Upper lobe of left lung (tissue), 6 donors: ENCODE measurements around the gene CCDC33. TPM values are rescaled to one million over a fixed set of nuclear protein-coding genes. Genes with fewer than 3 reads are reported as not detected.

Source experiments
- ATAC-seq, 2 donors: fragments of 200-7000 bp; cut with Tn5 transposase; one replicate each; pipeline ENCODE4 v1.9.1; 2022; ENCODE audit warnings: mild to moderate bottlenecking in 2 of 2, moderate library complexity in 2 of 2; ENCODE audit not compliant: low FRiP score in 2 of 2
- DNase-seq, 2 donors: peaks; one replicate each; pipeline ENCODE4 v3.0.0-alpha.2; 2019 to 2020
- H3K27ac ChIP-seq, 4 donors: fragments of 200-600 bp; sonication (generic); one replicate each; pipeline ENCODE4 v1.5.1; 2016 to 2019
- H3K27me3 ChIP-seq, 4 donors: fragments of 200-600 bp; sonication (generic); one replicate each; pipeline ENCODE4 v1.5.1; 2017 to 2019
- H3K36me3 ChIP-seq, 4 donors: fragments of 200-600 bp; sonication (generic); one replicate each; pipeline ENCODE4 v1.5.1; 2016 to 2019
- H3K4me1 ChIP-seq, 4 donors: fragments of 200-600 bp; sonication (generic); one replicate each; pipeline ENCODE4 v1.5.1; 2018 to 2019
- H3K4me3 ChIP-seq, 4 donors: fragments of 200-600 bp; sonication (generic); one replicate each; pipeline ENCODE4 v1.5.1; 2017 to 2019; ENCODE audit warnings: mild to moderate bottlenecking in 2 of 4, moderate library complexity in 1 of 4
- H3K9me3 ChIP-seq, 4 donors: fragments of 200-600 bp; sonication (generic); one replicate each; pipeline ENCODE4 v1.5.1; 2018 to 2019
- EP300 ChIP-seq, 4 donors: sonication (generic); formaldehyde crosslinking; IDR thresholded peaks; one replicate each; pipeline ENCODE4 v1.5.1; 2017; ENCODE audit warnings: antibody characterized with exemption in 4 of 4, control low read depth in 2 of 4
- POLR2A ChIP-seq, 4 donors: fragments of 450-650 bp; IDR thresholded peaks; one replicate each; pipeline ENCODE4 v1.5.1; 2016 to 2017; ENCODE audit warnings: antibody characterized with exemption in 4 of 4, mild to moderate bottlenecking in 2 of 4
- POLR2AphosphoS5 ChIP-seq, 2 donors: sonication (generic); formaldehyde crosslinking; IDR thresholded peaks; one replicate each; pipeline ENCODE4 v1.5.1; 2017; ENCODE audit warnings: antibody characterized with exemption in 2 of 2
- WGBS, 2 donors: methylation state at CpG; one replicate each; pipeline ENCODE4 v1.1.5; 2017 to 2018; 5-methylcytosine and 5-hydroxymethylcytosine counted together
- total RNA-seq, 6 donors: library from RNA; depleted of rRNA in 4 of 6; stranded (reverse); fragments of >200 nt in 4 of 6; gene quantifications; one replicate each; pipeline versions ENCODE4 v1.1.0 to v1.2.1, GENCODE V29; 2016 to 2021
- TF ChIP-seq, protein P1 (sequence below), 6 experiments: fragments of 450-650 bp in 4 of 6; fragments of 200-600 bp in 2 of 6; sonication (generic) in 2 of 6; IDR thresholded peaks; one replicate each; pipeline ENCODE4 v1.5.1; 2016 to 2019; ENCODE audit warnings: antibody characterized with exemption in 6 of 6
- donor health status: DM: no; HTN: no; CAD: no; lungs with moderate emphysema.
- donor health status: DM: no; HTN: yes; CAD: no; lungs with severe emphysema.

Gene CCDC33
- total RNA-seq, 6 donors from 2014 or later, result 3.8 to 43.4 (median 4.2) TPM; not detected in 1

DNA sequence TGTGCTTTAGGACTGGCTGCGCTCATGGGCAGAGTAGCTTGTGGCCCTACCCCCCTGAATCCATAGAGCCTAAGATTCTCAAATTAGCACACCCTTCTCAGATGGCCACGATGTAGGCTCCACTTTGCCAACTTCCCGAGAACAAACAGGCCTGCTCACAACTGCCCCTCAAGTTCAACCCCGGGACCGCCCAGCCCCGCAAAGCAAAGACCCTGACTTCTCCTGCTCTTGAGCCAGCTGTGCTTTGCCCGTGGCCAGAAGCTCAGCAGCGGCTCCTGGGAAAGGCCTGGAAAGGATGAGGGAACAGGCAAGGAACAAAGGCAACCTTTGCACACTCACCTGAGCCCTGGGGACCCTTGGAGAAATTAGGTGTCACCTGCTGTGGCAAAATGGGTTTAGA lies 99.3 kb downstream of the CCDC33 start:
- Histone ChIP-seq H3K4me3 (no peak overlapping the region), H3K9me3 (no peaks in the 10 kb centered on the region), H3K4me1 (peaks cover 5 to 11% (median 8%) of the 10 kb centered on the region in 4 donors), H3K27me3 (no peaks in the 10 kb centered on the region), H3K27ac (no peak overlapping the region), H3K36me3 (no peaks in the 10 kb centered on the region)
- 81 to 87% methylated on average over 7 to 8 of the region's 8 CpGs for WGBS, 2 donors
- no peak for TF ChIP-seq EP300 (IDR thresholded peaks at IDR 0.05)
- TF ChIP-seq, protein P1, sequence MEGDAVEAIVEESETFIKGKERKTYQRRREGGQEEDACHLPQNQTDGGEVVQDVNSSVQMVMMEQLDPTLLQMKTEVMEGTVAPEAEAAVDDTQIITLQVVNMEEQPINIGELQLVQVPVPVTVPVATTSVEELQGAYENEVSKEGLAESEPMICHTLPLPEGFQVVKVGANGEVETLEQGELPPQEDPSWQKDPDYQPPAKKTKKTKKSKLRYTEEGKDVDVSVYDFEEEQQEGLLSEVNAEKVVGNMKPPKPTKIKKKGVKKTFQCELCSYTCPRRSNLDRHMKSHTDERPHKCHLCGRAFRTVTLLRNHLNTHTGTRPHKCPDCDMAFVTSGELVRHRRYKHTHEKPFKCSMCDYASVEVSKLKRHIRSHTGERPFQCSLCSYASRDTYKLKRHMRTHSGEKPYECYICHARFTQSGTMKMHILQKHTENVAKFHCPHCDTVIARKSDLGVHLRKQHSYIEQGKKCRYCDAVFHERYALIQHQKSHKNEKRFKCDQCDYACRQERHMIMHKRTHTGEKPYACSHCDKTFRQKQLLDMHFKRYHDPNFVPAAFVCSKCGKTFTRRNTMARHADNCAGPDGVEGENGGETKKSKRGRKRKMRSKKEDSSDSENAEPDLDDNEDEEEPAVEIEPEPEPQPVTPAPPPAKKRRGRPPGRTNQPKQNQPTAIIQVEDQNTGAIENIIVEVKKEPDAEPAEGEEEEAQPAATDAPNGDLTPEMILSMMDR (IDR thresholded peaks at IDR 0.05), result no peak
- no peak for TF ChIP-seq POLR2A (IDR thresholded peaks at IDR 0.05)
- TF ChIP-seq POLR2AphosphoS5 (IDR thresholded peaks at IDR 0.05), result no peak
- DNase-seq (no peak), ATAC-seq (no peak)

DNA sequence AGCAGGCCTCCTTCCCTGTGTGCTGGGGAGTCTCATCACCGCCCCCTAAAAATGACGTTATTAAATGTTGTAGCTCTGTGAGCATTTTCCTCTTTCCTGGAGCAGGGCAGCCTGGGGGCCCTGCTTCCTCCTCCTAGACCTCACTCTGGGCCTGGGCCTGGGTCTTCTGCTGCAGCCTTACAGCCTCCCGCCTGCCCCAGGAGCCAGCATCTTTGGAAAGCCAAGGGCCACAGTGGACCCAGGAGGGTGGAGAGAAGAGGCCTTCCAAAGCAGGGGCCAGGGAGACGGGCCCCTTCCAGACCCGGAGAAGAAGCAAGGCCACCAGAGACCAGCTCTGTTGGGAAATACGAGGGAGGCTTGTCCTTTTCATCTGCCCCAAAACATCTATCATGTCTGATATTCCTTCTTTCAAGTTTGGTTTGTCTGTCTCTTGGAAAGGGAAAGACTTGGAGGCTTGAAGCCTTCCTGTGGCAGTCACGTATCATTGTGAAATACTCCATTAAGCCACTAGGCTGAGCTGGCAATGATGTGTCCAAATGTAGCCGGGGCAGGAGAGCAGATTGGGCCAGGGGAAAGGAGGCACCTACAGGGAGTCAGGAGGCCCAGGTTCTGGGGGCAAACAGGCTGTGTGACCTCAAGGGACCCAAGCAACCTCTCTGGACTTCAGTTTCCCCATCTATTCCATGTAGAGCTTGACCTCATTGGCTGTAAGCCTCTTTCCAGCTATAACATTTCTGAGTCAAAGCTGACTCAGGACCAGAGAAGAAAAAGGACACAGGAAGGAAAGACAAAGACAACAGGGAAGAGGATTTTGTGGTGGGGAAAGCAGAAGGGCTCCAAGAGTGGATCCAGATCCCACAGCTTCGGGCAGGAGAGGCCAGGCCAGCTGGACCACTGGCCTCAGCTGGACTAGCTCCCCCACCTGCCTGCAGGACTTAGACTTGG lies 100.2 kb downstream of the CCDC33 start:
- ATAC-seq (no peak), DNase-seq (peak in 1 of 2 donors; percentile 26)
- H3K27ac ChIP-seq, result no peak overlapping the region
- peaks cover 5 to 13% (median 9%) of the 10 kb centered on the region in 4 donors for H3K4me1 ChIP-seq
- H3K9me3 ChIP-seq, result no peaks in the 10 kb centered on the region
- WGBS, 2 donors, result 84 to 86% methylated on average over 5 to 9 of the region's 9 CpGs
- no peak overlapping the region for H3K4me3 ChIP-seq
- H3K27me3 ChIP-seq, result no peaks in the 10 kb centered on the region
- TF ChIP-seq, protein P1 (IDR thresholded peaks at IDR 0.05), result no peak
- no peak for TF ChIP-seq POLR2A (IDR thresholded peaks at IDR 0.05)
- no peak for TF ChIP-seq EP300 (IDR thresholded peaks at IDR 0.05)
- TF ChIP-seq POLR2AphosphoS5 (IDR thresholded peaks at IDR 0.05), result no peak
- H3K36me3 ChIP-seq, result no peaks in the 10 kb centered on the region

DNA sequence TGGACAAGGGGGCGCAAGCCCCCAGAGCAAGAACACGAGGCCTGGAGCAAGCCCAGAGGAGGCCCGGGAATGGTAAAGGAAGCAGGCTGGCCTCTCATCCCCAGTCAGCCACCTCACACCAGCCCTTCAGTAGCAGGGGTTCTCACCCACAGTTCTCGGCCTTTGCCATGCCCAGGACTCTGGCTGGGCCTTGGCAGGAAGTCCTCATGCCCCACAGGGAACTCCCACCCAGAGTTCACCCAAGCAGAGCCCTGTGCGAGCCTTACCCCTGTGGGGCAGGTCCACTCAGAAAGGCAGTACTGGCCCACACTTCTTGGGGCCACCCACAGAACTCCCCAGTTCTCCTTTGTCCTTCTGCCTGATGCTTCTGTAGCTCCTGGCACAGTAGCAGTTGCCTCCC lies 101.0 kb downstream of the CCDC33 start:
- WGBS, 2 donors, result 86 to 88% methylated on average over 5 of the region's 5 CpGs
- no peak overlapping the region for H3K27ac ChIP-seq
- TF ChIP-seq POLR2A (IDR thresholded peaks at IDR 0.05), result no peak

DNA sequence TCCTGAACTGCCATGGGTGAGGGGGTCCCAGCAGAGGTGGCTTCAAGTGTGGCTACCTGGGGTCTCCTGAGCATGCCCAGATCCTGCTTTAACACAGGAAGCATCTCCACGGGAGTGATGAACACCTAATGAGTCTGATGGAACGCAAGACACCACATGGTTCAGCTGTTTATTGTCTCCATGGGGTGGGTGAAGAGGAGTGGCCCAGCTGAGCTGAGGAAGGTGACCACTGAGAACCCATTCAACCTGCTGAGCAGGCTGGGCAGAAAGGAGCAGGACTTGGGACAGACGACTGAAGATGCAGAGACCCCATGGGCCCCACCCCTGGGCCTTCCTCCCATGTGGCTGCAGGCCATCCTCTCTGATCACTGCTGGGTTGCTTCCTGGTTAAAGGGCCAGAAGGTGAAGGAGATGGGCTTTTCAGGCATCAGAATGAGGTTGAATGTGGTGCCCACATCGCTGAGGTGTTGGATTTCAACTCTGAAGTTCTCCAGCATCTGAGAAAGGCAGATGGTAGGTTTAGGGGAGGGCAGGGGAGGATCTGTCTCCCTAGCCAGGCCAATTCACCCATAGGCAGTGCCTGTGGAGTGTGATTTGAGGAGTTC lies 101.6 kb downstream of the CCDC33 start:
- no peak overlapping the region for H3K27ac ChIP-seq
- no peaks in the 10 kb centered on the region for H3K27me3 ChIP-seq
- ATAC-seq, result no peak
- no peak overlapping the region for H3K4me3 ChIP-seq
- no peaks in the 10 kb centered on the region for H3K36me3 ChIP-seq
- TF ChIP-seq, protein P1 (IDR thresholded peaks at IDR 0.05), result no peak
- TF ChIP-seq EP300 (IDR thresholded peaks at IDR 0.05) (no peak), POLR2A (IDR thresholded peaks at IDR 0.05) (no peak)
- H3K9me3 ChIP-seq, result no peaks in the 10 kb centered on the region
- WGBS, 2 donors, result 78 to 86% methylated on average over 4 of the region's 4 CpGs
- no peak for DNase-seq
- H3K4me1 ChIP-seq, result peaks cover 5 to 13% (median 9%) of the 10 kb centered on the region in 4 donors

More for the DNA sequence above, 101.0 kb downstream of the CCDC33 start:
- peaks cover 5 to 13% (median 9%) of the 10 kb centered on the region in 4 donors for H3K4me1 ChIP-seq
- no peaks in the 10 kb centered on the region for H3K9me3 ChIP-seq
- ATAC-seq, result no peak
- no peaks in the 10 kb centered on the region for H3K36me3 ChIP-seq
- no peak for DNase-seq
- no peaks in the 10 kb centered on the region for H3K27me3 ChIP-seq
- no peak overlapping the region for H3K4me3 ChIP-seq

DNA sequence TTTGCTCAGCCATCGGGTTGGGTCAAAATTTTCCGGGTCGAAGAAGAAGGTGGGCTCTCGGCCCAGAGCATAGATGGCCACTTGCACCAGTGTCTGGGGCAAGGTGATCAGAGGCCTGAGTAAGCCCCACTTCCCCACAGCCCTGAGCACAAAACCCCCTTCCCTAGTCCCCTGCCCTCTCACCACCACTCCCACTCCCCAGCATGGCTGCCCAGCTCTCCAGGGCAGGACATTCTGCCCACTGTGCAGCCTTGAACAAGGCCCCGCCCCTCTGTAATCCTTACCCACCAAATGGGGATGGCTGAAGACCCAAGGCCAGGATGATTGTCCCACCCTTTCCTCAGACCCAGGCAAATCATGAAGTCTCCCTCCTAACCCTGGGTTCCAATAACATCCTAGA lies 102.5 kb downstream of the CCDC33 start:
- H3K27ac ChIP-seq, result no peak overlapping the region
- H3K4me1 ChIP-seq, result peaks cover 5 to 13% (median 9%) of the 10 kb centered on the region in 4 donors
- no peak for ATAC-seq
- no peaks in the 10 kb centered on the region for H3K9me3 ChIP-seq
- WGBS, 2 donors, result 92 to 100% methylated on average over 2 to 5 of the region's 5 CpGs
- H3K4me3 ChIP-seq, result no peak overlapping the region
- no peak for TF ChIP-seq POLR2A (IDR thresholded peaks at IDR 0.05)
- TF ChIP-seq, protein P1 (IDR thresholded peaks at IDR 0.05), result no peak
- TF ChIP-seq POLR2AphosphoS5 (IDR thresholded peaks at IDR 0.05), result no peak
- TF ChIP-seq EP300 (IDR thresholded peaks at IDR 0.05), result no peak
- no peaks in the 10 kb centered on the region for H3K27me3 ChIP-seq
- DNase-seq, result no peak
- H3K36me3 ChIP-seq, result no peaks in the 10 kb centered on the region
